A204.1 (cell line): ENCODE results near the gene ANKRD23.
"Not testable (repeated sequence)": the region's sequence is repeated elsewhere in the genome, so short reads cannot be mapped to it uniquely, and the experiment has no call there.

Source experiments
- FAIRE-seq: peaks from 2 replicates; lab custom pipeline; 2012; peaks lifted over from hg19 to GRCh38; lab: Jason Lieb, UNC

Gene ANKRD23

DNA sequence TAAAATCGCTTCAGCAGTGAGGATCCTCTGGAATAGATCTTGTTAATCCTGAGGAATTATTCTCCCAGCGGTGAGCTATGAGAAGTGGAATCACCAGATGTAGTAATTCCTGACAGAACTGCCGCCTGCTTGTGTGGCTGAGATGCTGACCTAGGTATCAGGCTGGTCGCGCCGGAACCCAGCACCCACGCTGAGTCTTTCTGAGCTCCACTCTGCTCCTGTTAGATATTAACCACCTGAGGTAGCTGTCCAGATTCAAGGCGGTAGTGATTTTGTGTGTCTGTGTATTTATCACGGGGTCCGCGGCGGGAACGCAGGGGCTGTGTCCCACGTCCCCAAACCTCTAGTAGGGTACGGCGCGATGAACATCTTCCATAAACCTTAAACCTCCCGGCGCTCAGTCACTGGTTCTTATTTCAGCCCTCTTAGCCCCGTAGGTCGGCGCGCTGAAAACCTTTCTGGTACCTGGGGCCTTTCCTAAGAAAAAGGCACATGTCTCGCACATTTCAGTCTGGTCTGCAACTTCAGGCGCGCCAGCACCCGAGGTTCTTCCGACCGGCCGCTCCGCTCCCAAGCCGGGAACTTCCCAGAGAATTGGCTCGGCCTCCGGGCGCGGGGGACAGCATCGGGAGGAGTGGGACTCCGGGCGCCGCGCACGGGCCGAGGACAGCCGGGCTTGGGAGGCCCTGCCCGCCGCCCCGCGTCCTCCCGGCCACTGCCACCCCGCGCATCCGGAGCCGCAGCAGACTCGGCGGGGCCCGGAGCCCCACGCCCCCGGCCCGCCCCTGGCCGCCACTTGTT lies 28.3 kb downstream of the ANKRD23 start:
- FAIRE-seq = no peak

DNA sequence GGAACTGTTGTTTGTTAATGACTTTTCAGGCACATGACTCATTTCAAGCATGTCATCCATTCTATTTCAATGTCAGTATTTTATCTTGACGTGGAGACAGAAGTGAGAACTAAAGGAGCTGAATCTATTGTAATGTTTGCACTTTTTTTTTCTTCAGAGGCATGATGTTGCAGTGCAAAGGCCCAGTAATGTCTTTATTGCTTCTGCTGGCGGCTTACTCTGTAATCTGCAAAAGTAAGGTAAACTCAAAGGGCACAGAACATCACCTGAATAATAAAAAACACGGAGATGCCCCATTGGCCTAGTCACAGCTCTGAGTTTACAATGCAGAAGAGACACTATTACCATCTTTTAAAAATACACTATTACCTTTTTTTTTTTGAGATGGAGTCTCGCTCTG lies 30.2 kb downstream of the ANKRD23 start:
- no peak for FAIRE-seq

DNA sequence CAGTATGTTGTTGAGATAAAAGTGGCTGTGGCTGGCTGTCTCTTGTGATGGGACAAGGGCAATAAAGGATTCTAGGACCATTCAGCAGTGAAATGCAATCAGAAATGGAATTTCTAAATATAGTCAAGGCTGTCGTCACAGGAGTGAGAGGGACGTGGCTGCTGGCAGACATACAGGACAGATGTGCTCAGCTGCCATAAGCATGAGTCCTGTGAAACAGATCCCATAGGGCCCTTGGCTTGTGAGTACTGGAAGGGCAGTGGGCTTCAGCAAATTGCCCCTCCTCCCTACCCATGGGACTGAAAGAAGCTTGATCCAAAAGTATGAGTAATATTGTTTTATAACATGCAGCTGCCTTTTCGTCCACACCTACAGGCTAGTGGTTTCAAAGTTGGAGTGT lies 31.9 kb downstream of the ANKRD23 start:
- no peak for FAIRE-seq

DNA sequence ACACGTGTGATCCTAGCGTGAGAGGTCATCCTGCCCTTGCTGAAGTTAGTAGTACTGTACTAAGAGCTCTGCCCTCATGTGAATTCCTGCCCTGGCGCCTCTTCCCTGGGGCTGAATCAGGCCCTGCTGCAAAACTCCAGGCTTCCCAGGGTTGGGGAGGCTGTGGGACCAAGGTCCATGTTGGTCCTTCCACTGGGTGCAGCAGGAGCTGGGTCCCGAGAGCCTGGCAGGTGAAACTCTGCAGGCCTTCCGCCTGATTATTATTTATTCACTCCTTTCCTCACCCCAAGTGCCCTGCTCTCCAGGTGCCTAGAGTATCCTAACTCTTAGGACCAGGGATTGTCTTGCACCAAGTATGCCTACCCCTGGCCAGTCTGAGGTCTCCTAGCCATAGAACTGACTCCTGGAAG lies 33.0 kb downstream of the ANKRD23 start:
- FAIRE-seq = no peak

DNA sequence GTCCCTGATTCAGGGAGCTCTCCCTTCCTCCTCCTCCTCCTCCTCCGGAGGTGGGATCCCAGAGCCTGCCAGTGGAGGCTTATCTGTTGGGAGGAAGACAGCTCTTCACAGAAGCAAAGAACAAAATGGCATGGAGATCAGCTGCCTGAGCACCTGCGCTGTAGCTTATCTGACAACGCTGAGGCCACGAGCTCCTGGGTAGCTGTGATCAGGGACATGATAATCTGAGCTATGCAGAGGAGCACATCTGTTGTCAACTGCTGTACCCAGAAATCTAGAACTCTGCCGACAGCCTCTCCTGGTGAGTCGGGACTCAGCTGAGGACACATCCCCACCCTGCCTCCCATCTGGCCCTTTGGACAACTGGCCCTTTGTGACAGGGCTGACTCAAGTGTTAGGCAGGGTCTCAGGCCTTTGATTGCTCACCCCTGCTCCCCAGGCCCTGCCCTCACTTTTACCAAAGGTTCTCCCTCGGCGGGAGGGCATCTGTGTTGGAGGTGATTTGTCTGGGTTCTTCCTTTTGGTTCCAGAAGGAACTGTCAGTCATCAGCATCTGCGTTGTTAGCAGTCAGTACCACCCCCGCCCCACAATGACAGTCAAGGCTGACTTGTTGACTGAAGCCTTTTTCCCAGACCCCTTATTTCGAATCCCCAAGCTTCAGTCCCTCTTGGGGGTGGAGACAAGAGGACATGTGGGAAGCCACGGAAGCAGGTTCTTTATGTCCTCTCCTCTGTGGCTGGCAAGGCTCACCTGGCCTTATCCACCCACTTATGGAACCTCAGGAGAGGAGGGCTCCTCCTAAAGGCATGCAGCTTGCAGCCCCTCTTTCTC lies 33.7 kb downstream of the ANKRD23 start:
- FAIRE-seq = no peak

DNA sequence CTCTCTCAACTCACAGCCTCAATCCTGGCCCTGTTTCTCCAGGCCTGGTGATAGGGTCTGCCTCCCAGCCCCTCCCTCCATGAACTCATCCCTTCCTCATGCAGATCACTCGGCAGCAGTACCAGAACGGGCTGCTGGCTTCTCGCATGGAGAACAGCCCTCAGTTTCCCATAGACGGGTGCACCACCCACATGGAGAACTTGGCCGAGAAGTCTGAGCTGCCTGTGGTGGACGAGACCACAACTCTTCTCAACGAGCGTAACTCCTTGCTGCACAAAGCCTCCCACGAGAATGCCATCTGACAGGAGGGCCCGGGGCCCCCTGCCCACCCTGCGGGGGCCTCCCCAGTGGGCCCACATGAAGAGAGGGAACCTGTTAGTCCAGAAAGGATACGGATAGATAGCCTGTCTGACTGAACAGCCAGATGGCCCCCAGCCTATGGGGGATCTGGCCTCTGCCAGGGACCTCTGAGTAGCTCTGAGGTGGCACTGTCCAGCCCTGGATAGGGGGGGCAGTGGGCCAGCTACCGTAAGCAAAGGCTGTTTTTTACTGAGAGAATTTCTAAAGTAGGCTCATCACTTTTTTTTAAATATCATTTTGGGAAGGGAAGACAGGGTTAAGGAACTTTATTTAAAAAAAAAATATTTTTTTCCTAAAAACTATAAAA lies 34.5 kb downstream of the ANKRD23 start:
- FAIRE-seq = no peak

DNA sequence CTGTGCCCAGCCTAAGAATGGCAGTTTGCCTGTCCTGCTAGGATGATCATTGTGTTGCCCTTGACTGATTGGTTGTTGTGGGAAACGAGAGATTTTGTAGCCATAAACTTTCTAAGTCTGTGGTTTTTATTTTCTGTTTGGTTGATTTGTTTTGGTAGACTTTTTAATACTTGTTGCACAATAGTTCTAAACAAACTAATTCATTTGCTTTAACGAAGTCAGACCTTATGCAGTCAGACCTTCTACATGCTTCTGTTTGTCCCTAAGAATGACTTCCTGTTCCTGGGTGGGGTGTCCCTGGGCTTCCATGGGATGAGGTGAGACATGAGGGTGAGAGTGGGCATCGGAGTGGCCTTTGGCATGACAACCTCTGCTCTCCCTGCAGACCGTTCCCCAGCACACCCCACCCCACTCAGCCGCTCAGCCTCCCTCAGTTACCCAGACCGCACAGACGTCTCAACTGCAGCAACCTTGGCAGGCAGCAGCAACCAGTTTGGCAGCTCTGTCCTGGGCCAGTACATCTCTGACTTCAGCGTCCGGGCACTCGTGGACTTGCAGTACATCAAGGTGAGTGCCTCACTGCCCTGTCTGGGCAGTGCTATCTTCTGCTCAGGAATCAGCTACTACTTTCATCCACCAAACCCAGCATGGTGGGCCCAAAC lies 35.5 kb downstream of the ANKRD23 start:
- no peak for FAIRE-seq

DNA sequence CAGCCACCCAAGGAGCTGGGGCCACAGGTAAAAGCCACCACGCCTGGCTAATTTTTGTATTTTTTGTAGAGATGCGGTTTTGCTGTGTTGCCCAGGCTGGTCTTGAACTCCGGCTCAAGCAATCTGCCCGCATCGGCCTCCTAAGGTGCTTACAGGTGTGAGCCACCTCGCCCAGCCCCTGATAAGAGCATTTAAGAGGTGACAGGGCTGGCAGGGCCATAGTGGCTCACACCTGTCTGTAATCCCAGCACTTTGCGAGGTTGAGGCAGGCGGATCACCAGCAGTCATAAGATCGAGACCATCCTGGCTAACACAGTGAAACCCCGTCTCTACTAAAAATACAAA lies 36.7 kb downstream of the ANKRD23 start:
- no peak for FAIRE-seq

DNA sequence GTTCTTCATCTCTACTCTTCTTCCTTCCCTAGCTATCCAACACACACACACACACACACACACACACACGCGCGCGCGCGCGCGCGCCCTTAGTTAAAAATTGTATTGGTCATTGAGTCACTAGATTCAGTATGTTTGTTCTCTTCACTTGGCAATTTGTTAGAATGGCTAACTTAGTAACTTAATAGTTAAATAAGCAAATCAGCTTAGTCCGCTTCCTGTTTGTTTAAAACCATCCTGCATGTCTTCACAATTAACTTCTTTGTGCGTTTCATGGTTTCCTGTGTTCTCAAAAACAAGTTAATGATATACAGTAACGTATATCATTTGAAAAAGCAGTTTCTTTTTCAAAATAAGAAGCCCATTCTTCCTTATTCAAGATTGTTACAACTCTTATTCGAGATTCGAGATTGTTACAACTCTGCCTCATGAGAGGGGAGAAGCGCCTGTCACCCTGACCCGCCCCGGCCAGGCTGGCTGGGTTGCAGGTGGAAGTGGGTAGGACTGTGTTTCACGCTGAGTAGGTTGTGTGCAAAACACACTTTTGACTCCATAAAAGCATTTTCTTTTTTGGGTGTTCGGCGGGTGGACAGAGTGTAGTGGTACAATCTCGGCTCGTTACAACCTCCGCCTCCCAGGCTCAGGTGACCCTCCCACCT lies 37.2 kb downstream of the ANKRD23 start:
- FAIRE-seq = no peak

DNA sequence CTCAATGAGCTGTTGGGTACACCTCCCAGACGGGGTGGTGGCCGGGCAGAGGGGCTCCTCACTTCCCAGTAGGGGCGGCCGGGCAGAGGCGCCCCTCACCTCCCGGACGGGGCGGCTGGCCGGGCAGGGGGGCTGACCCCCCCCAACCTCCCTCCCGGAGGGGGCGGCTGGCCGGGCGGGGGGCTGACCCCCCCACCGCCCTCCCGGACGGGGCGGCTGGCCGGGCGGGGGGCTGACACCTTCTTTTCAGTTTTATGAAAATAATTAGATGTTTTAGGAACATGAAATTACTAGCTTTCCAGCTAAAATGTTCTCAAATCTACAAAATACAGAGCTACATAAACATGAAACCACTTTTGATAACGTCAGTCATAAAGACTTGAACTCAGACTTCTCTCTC lies 37.9 kb downstream of the ANKRD23 start:
- not testable (repeated sequence) for FAIRE-seq

DNA sequence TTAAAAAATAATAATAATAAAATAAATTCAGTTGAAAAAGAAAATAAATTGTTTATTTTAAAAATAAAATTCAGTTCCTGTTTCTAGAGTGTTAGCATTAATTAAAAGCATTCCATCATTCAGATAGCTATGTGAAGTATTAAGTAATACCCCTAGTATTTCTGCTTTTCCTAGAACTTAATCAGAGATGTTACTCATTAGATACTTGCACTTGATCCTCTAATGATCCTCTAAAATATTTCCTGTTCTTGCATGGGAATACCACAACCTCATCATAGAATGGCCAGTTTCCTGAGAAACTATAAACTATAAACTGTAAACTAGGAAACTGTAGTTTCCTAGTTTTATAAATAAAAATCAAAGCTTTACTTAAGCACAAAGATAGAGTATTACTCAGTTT lies 38.8 kb downstream of the ANKRD23 start:
- FAIRE-seq = no peak

DNA sequence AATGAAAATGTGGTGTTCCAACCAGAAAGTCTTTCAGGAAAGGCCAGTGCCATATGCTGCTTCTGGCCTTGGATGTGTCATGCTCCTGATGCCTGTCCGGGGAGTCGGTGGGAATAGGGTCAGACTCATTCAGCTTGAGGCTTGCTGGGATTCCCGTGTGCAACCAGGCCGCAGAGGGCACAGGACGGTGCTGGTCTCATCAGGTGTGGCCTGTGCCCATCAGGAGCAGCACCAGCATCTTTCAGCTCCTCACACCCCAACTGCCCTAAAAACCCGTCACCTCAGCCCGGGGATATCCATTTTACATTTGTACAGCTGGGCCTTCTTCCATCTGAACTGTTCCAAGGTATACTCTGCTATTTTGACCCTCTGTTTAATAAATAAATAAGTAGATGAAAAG lies 41.1 kb downstream of the ANKRD23 start:
- FAIRE-seq = no peak

DNA sequence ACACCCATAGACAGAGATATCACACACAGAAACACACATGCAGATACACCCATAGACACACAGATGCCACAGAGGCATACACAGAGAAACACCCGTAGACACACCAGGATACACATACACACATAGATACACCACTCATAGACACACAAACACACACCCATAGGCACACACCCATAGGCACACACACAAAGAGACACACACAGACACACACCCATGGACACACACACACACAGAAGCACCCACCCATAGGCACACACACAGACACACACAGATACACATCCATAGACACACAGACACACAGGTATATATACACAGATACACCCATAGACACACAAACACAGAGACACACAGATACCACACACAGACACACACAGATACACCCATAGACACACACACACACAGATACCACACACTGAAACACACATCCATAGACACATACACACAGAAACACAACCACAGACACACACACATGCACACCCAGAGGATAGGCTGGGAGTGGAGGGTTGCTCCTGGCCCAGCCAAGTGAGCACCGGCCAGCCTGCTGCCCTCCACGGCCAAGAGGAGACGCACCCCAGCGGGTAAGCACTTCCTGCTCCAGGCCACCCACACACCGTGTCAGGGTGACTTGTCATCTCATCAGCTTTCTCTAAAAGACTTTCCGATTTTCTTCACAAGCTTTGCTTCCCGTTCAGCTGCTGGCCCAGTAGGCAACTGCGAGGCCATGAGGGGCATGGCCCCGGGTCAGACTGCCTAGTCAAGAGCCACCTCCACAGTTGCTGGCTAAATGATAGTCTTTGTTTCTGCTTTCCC lies 41.8 kb downstream of the ANKRD23 start:
- no peak for FAIRE-seq

DNA sequence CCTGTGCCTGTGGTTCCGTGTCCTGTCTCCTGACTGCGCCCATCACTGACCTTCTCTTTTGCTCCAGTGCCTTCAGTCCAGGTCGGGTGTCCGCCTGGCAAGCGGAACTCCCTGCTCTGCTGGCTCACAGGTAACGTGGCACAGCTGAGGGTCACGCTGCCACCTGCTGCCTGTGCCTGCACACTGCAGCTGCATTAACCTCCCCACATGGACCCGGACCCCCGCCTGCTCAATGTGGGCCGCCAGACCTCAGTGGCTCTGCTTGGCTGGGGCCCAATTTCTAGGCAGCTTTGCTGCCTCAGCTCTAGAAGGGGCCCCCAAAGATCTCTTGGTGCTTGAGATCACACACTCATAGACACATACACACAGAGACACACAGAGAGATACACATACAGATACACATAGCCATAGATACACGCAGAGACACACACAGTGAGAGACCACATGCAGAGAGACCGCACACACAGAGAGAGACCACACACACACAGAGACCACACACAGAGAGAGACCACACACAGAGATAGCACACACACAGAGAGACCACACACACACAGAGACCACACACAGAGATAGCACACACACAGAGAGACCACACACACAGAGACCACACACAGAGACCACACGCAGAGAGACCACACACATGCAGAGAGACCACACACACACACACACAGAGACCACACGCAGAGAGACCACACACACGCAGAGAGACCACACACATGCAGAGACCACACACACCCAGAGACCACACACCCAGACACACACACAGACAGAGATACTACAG lies 42.6 kb downstream of the ANKRD23 start:
- no peak for FAIRE-seq

DNA sequence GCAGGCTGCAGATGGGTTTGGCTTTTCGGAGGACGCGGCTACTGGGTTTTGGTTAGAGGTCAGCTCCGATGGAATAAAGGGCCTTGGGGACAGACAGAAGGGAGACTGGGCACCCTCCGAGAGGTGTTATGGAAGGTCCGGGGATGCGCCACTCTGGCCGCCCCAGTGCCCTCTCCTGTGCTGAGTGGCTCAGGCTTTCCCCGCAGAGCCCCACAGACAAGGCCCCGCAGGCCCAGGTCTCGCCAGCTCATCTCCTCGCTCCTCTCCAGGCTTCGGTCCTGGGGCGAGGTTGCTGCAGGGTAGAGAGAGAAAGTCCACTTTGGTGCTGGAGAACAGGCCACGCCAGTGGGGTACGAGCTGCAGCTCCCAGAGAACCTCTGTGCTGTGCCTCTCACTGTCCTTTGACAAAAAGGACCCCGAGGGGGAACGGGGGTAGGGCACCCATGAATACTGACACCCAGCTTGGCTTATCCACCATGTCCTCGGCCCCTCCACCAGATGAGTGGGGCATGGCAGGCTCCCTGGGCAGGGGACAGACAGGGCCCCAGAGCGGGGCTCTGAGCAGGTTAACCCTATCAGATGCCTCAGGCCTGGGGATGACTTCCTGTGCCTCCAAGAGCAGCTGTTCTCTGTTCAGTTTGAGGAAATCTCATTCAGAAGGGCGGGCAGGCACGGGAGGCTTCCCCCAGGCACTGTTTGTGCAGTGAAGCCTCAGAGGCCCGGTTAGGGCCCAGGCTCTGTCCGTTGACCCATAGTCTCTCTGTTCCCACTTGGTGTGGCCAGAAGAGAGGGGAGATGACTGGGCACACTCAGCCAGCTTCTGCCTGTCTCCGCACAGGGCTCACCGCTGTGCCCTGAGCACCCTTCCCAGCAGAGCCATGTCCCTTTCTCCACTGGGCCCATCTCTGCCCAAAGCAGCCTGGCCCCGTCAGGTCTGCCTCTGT lies 43.5 kb downstream of the ANKRD23 start:
- FAIRE-seq = no peak

DNA sequence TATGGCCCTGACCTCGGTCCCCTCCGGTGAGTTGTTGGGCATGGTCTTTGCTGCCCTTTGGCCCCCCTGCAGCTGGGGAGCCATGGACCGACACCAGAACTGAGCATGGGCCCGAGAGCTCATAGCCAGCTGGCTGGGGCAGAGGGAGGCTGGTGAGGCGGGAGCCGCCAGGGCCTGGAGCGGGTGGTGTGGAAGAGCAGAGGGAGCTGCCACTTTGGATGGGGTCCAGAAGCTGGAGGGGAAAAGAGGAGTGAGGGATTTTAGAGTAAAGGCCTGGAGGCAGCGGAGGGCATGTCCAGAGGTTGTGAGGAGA lies 44.2 kb downstream of the ANKRD23 start:
- no peak for FAIRE-seq

DNA sequence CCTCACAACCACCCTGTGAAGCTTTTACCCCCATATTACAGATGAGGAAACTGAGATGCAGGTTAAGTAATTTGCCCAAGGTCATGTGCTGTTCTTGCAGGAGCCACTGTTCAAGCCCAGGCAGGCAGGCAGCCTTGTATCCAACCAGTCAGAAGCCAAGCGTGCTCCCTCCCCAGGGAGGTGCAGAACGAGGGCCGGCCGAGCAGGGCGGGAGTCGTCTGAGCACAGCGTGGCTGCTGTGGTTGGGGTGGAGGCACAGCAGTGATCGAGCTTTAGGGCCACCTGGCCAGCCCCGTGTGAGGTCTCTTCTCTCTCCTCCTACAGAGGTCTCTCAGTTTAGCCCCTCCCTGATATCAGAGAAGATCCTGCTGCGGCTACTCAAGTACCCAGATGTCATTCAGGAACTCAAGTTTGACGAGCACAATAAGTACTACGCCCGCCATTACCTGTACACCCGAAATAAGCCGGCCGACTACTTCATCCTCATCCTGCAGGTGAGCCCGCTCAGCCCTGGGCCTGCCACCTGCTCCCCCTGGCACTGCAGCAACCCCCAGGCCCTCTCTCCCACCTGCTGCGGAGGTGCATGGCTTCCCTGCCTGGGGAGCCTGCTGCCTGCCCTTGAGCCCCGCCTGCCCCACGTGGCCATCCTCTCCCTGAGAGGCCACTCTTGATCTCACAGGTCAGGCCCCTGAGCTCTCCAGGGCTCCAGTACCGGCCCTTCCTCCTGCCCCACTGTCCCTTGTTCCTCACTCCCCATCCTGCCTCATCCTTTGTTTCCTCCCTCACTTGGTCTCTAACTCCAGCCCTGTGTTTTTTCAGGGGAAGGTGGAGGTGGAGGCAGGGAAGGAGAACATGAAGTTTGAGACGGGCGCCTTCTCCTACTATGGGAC lies 44.8 kb downstream of the ANKRD23 start:
- no peak for FAIRE-seq

DNA sequence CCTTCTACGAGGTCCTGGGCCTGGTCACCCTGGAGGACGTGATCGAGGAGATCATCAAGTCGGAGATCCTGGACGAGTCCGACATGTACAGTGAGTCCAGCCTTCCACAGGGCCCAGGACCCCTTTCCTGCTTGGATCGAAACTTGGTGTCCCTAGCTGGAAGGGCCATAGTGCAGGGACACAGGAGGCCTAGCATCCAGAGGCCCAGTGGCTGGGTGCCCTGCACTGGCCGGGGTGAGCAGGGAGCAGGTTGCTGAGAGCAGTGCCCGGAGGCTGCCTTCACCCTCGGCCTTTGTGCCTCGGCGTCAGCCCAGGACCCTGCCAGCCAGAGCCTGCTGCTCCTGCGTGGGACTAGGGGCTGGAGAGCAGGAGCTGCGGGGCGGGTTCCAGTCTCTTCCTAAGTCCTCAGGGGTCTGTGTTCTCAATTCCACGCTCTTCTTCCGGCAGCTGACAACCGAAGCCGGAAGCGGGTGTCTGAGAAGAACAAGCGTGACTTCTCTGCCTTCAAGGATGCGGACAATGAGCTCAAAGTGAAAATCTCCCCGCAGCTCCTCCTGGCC lies 46.7 kb downstream of the ANKRD23 start:
- FAIRE-seq = no peak
